EH (cell line): ENCODE data around the gene VPS8.
"Not testable (repeated sequence)": the region's sequence is repeated elsewhere in the genome, so short reads cannot be mapped to it uniquely, and the experiment has no call there.

Experiments used
- DNase-seq: peaks from one replicate; pipeline ENCODE4 v3.0.0-alpha.2; 2015; ENCODE audit warnings: low read depth

VPS8 gene

DNA sequence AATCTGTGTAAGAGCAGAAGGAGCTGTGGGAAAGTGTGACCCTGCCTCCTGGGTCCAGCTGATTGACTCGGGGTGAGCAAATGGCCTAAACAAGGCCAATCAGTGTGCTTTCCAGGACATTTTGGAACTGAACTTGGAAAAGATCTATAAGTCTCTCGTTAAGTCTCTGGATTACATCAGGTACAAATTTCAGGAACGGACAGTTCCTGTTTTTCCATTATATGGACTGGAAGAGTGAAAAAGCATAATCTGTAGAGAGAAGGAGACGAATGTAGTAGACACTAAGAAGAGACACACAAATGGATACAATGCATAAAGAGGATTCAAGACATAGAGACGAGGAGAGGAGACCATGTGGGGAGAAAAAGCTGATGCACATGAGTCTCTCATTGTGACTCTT, 173.6 kb downstream of the VPS8 start:
- DNase-seq: no peak

- no peak for DNase-seq
Measured at GRCh38 chr3:184986366-184986889, 174.5 kb downstream of the VPS8 start.

GRCh38 chr3:184993394-184993793, 181.4 kb downstream of the VPS8 start:
- DNase-seq: no peak

GRCh38 chr3:185003876-185004275, 191.9 kb downstream of the VPS8 start:
- not testable (repeated sequence) for DNase-seq

GRCh38 chr3:185009650-185010049, 197.7 kb downstream of the VPS8 start:
- DNase-seq: no peak

- DNase-seq: not testable (repeated sequence)
Measured at GRCh38 chr3:185017584-185017983, 205.6 kb downstream of the VPS8 start.

DNA sequence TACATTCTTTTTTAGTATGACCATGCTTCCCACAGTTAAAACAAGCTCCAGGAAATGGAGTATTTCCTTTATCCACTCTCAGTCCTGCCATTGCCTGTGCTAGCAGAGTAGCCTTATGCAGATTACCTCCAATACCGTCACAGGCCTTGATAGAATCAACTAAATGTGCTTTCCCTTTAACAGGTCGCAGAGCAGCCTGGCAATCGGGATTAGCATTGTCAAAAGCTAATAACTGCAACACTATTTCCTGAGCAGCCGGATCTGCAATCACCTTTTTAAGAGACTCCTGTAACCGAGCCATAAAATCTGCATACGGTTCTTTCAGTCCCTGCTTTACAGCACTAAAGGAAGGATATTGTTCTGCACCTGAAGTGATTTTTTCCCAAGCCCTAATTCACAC, 206.0 kb downstream of the VPS8 start:
- DNase-seq: not testable (repeated sequence)

GRCh38 chr3:185021256-185021655, 209.3 kb downstream of the VPS8 start:
- peak; percentile 51 for DNase-seq

- peak; percentile 3 for DNase-seq
Measured at GRCh38 chr3:185024406-185024805, 212.4 kb downstream of the VPS8 start.

DNA sequence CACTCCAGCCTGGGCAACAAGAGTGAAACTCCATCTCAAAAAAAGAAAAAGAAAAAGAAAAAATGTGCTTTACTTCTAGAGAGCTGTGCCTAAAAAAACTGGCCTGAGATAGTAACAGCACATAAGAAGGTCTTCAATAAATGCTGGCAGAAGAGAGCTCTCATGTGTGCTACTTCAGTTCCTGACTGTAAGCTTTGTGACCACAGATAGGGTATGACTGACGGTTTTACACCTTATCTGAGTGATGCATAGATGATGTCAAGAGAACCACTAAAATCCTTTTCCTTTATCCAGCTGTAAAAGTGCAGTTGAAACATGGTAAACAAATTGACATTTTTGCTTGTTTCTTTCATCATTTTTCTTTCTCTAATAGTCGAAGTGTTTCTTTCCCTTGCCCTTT, 213.0 kb downstream of the VPS8 start:
- peak; percentile 1 for DNase-seq

GRCh38 chr3:185028121-185028520, 216.2 kb downstream of the VPS8 start:
- no peak for DNase-seq

DNA sequence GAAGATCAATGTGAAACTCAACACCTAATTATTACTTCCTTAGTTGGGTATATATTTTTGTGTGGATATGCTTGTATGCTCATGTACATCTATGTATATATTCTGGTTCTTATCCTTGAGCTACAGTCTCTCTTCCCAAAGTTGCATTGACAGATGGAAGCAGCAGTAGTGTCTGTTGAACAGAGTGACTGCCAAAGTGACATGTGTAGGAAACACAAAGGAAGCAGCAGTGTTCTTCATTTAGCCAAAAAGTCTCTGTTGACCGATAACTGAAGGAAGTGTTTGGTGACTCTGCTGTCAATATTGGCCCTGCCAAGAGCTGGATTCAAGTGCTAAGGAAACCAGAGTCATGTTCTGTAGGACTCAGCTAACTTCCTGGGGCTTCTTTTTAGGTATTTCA, 217.1 kb downstream of the VPS8 start:
- no peak for DNase-seq

- no peak for DNase-seq
Measured at GRCh38 chr3:185030399-185030798, 218.4 kb downstream of the VPS8 start.

DNA sequence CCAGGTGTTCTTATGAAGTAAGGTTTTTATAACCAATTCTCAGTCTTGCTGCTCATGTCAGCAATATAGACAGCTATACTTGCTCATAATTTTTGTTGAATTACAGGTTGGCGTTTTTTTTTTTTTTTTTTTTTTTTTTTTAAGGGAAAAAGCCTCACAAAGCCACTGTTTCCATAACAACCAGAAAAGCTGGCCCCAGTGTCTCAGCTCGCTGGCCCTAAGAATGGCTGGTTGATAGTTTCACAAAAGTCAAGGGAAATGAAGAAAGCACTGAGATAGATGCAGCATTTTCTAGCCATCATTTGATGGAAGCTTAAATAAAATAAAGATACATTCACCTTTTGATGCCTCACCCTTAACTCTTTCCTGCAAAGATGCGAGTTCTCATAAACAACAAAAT, 219.0 kb downstream of the VPS8 start:
- no peak for DNase-seq

- no peak for DNase-seq
Measured at GRCh38 chr3:185037801-185038200, 225.8 kb downstream of the VPS8 start.

DNA sequence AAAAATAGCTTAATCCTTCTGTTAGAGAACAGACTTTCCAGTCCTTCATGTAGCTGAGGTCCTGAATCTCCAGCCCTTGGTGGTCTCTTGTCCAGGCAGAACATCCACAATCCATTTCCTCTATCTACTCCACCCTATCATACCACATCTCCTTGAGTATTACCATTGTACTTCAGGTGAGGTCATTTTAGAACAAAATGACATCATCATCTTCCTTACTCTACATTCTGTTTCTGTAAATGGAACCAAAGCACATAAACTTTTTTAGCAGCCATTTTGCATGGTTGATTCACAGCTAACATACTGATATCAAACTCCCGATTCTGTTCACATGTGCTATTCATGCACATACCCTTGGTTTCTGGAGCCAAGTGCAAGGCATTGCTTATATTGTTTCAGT, 228.5 kb downstream of the VPS8 start:
- DNase-seq: no peak

GRCh38 chr3:185041540-185041939, 229.6 kb downstream of the VPS8 start:
- DNase-seq: no peak

- peak; percentile 20 for DNase-seq
Measured at GRCh38 chr3:185042312-185043050, 230.5 kb downstream of the VPS8 start.

- no peak for DNase-seq
Measured at GRCh38 chr3:185046164-185046515, 234.2 kb downstream of the VPS8 start.

DNA sequence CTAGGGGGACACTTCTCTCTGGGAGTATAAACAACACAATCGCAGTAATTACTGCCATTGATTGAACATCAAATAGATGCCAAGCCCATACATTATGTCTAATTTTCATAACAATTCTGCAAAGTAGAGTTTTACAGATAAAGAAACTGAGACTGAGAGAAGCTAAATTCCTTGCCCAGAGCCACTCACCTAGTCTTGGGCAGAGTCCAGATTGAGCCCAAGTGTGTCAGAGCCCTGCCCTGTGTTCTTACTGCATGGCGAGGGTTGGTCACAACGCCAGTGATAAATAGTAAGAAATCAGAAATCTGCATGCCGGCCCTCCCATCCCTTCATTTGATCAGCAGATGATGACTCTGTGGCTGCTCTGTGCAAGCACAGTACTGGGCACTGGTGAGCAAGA, 234.6 kb downstream of the VPS8 start:
- no peak for DNase-seq

GRCh38 chr3:185049710-185050109, 237.7 kb downstream of the VPS8 start:
- DNase-seq: no peak

GRCh38 chr3:185051801-185052200, 239.8 kb downstream of the VPS8 start:
- DNase-seq: no peak

GRCh38 chr3:185052631-185053030, 240.7 kb downstream of the VPS8 start:
- DNase-seq: no peak

DNA sequence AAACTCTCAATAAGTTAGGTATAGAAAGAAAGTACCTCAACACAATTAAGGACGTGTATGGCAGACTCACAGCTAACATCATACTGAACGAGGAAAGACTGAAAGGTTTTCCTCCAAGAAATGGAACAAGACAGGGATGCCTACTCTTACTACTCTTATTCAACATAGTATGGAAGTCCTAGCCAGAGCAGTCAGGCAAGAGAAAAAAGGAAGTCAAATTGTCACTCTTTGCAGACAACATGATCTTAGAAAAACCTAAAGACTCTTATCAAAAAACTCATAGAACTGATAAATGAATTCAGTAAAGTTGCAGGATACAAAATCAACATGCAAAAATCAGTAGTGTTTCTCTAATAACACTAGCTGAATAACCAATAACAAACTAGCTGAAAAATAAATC, 244.9 kb downstream of the VPS8 start:
- DNase-seq: no peak
